ENCODE data around the gene ZNF618.

DNA sequence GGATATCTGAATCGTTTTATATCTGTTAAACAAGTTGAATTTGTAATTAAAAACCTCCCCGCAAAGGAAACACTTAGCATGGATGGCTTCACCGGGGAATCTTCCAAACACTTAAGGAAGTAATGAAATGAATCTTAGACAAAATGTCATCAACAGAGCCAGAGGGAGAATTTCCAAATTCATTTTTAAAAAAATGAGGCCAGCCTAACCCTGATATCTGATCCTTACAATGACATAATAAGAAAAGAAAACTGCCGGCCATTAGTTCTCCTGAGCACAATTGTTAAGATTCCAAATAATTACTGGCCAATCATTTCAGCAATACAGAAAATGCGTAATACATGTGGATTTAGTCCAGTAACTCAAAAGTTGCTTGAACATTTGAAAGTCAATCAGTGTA is 229.1 kb downstream of the ZNF618 start:
- TF ChIP-seq, protein P1, sequence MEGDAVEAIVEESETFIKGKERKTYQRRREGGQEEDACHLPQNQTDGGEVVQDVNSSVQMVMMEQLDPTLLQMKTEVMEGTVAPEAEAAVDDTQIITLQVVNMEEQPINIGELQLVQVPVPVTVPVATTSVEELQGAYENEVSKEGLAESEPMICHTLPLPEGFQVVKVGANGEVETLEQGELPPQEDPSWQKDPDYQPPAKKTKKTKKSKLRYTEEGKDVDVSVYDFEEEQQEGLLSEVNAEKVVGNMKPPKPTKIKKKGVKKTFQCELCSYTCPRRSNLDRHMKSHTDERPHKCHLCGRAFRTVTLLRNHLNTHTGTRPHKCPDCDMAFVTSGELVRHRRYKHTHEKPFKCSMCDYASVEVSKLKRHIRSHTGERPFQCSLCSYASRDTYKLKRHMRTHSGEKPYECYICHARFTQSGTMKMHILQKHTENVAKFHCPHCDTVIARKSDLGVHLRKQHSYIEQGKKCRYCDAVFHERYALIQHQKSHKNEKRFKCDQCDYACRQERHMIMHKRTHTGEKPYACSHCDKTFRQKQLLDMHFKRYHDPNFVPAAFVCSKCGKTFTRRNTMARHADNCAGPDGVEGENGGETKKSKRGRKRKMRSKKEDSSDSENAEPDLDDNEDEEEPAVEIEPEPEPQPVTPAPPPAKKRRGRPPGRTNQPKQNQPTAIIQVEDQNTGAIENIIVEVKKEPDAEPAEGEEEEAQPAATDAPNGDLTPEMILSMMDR (conservative IDR thresholded peaks at IDR 0.05; ENCODE audit: low read depth, low read length), result no peak
- TF ChIP-seq EZH2 (IDR thresholded peaks at IDR 0.05; ENCODE audit: borderline replicate concordance, low read depth, low read length, poor library complexity, severe bottlenecking), result no peak

Measured in A673 (cell line).